HL-60 (cell line): Measurements from ENCODE around the gene KIAA1671.

Experiments
- CTCF ChIP-seq: IDR thresholded peaks from one replicate; pipeline ENCODE4 v1.5.1; 2011; ENCODE audit warnings: low read length, control low read depth, inconsistent platforms; ENCODE audit not compliant: insufficient read depth
- POLR2AphosphoS5 ChIP-seq: IDR thresholded peaks from 2 replicates; pipeline ENCODE4 v1.6.1; 2012; ENCODE audit warnings: low read depth

DNA sequence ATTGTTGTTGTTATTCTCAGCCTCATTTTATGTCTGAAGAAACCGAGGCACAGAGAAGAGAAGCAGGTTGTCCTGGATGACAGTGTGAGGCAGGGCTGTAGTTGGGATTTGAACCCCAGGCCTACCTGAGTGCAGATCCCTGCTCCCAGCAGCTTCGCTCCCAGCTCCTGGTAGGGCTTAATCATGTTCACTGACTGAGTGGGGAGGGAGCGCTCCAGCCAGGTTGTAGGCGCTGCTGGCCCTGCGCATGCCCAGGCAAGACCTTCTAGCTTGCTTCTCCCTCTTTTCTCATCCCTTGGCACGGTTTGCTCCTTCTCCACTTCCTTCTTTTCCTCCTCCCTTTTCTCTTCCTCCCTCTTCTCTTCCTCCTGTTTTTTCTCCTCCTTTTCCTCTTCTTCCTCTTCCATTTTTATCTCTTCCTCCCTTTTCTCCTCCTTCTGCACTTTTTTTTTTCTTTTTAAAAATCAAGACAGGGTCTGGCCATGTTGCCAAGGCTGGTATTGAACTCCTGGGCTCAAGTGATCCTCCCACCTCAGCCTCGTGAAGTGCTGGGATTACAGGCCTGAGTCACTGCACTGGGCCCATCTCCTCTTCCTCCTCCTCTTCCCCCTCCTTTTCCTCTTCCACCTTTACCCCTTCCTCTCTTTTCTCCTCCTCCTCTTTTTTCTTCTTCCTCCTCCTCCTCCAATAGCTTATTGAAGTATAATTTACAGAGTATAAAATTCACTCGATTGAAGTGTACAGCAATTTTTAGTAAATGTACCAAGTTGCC lies 109.3 kb downstream of the KIAA1671 start:
- TF ChIP-seq CTCF (no peak), POLR2AphosphoS5 (no peak)
